Stimulated activated CD8-positive, alpha-beta memory T cell treated with anti-CD3 and anti-CD28 coated beads, Interleukin-15, amount 100 ng/mL, for 4 hours (primary cell): ENCODE measurements around the gene ZNF26.

Source experiments
- DNase-seq, 2 donors: peaks; one replicate each; pipeline ENCODE4 v3.0.0-alpha.2; 2020; ENCODE audit warnings: low read depth in 2 of 2

ZNF26 gene

DNA sequence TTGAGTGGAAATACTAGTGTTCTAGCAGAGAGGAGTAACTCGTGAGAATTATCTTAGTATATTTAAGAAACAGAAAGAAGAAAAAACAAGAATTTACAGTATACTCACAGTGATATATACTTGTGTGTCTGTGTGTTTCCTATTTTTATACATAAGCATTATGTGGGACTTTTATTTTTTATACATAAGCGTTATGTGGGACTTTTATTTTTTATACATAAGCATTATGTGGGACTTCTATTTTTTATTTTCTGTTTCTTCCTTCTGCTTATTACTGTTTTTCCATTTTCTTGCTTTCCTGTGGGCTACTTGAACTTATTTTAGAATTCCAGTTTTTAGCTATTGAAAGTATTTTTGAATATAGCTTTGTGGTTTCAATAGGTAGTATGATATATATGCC, 87.7 kb downstream of the ZNF26 start:
- no peak for DNase-seq
